Stomach (tissue), 9 donors: ENCODE results near the gene SERPINB2. TPM values are rescaled to one million over a fixed set of nuclear protein-coding genes. Genes with fewer than 3 reads are reported as not detected.

Source experiments
- DNase-seq, 2 donors: peaks; one replicate each; pipeline versions ENCODE4 v3.0.0 to v3.0.0-alpha.2; 2013 to 2019
- H3K27ac ChIP-seq, 5 donors: fragments of 200-600 bp in 4 of 5; sonication (generic) in 4 of 5; one replicate each; pipeline ENCODE4 v1.5.1; 2013 to 2019; ENCODE audit warnings: mild to moderate bottlenecking in 1 of 5, moderate library complexity in 1 of 5
- H3K27me3 ChIP-seq, 3 donors: fragments of 200-600 bp; sonication (generic); one replicate each; pipeline ENCODE4 v1.5.1; 2017 to 2019; ENCODE audit warnings: mixed run types in 1 of 3
- H3K36me3 ChIP-seq, 4 donors: fragments of 200-600 bp; sonication (generic); 1 replicate in 3 of 4; 2 replicates in 1 of 4; pipeline ENCODE4 v1.5.1; 2016 to 2019
- H3K4me1 ChIP-seq, 4 donors: fragments of 200-600 bp; sonication (generic); one replicate each; pipeline ENCODE4 v1.5.1; 2016 to 2019
- H3K4me3 ChIP-seq, 4 donors: fragments of 200-600 bp; sonication (generic) in 3 of 4; one replicate each; pipeline ENCODE4 v1.5.1; 2016 to 2019; ENCODE audit warnings: mild to moderate bottlenecking in 1 of 4
- H3K9me3 ChIP-seq, 4 donors: fragments of 200-600 bp; sonication (generic); one replicate each; pipeline ENCODE4 v1.5.1; 2016 to 2019
- EP300 ChIP-seq: sonication (generic); formaldehyde crosslinking; IDR thresholded peaks from one replicate; pipeline ENCODE4 v1.6.1; 2017; ENCODE audit warnings: antibody characterized with exemption
- POLR2A ChIP-seq, 4 donors: fragments of 450-650 bp; IDR thresholded peaks; one replicate each; pipeline ENCODE4 v1.6.1; 2016; ENCODE audit warnings: antibody characterized with exemption in 4 of 4, control low read depth in 2 of 4, mild to moderate bottlenecking in 1 of 4, moderate library complexity in 1 of 4
- POLR2AphosphoS5 ChIP-seq, 3 donors: sonication (generic); formaldehyde crosslinking; IDR thresholded peaks; one replicate each; pipeline ENCODE4 v1.6.1; 2016; ENCODE audit warnings: antibody characterized with exemption in 3 of 3
- WGBS, 5 donors: extraction: QIAGEN DNeasy Blood & Tissue Kit in 3 of 5; methylation state at CpG; one replicate each; pipeline versions ENCODE4 v1.1.5 to v1.1.7; 2013 to 2018; 5-methylcytosine and 5-hydroxymethylcytosine counted together
- intact Hi-C: fragments of 100-400 bp; cut with DNase I; formaldehyde crosslinking; loops from one replicate; pipeline ENCODE4 v1.15.1; 2023; ENCODE audit warnings: low total_unique reads
- polyA plus RNA-seq, 3 donors: library from polyadenylated mRNA; stranded (reverse); fragments of 200-250 nt; gene quantifications; one replicate each; pipeline ENCODE4 v1.2.3, GENCODE V29; 2013
- total RNA-seq, 5 donors: library from RNA; depleted of rRNA; stranded (reverse); fragments of >200 nt; gene quantifications; one replicate each; pipeline versions ENCODE4 v1.1.0 to v1.2.3, GENCODE V29; 2014 to 2016
- TF ChIP-seq, protein P1 (sequence below), 7 experiments: fragments of 450-650 bp in 4 of 7; fragments of 200-600 bp in 3 of 7; sonication (generic) in 3 of 7; IDR thresholded peaks; one replicate each; pipeline ENCODE4 v1.5.1; 2016 to 2019; ENCODE audit warnings: antibody characterized with exemption in 7 of 7, control low read depth in 2 of 7, mild to moderate bottlenecking in 1 of 7
- donor health status: healthy with polysubstance abuse.
- donor health status: Bipolar disorder and iron deficiency.
- donor health status: healthy.

Gene SERPINB2
- total and polyA plus RNA-seq, 8 donors: 0.46 to 22.4 (median 3.0) TPM; not detected in 4

DNA sequence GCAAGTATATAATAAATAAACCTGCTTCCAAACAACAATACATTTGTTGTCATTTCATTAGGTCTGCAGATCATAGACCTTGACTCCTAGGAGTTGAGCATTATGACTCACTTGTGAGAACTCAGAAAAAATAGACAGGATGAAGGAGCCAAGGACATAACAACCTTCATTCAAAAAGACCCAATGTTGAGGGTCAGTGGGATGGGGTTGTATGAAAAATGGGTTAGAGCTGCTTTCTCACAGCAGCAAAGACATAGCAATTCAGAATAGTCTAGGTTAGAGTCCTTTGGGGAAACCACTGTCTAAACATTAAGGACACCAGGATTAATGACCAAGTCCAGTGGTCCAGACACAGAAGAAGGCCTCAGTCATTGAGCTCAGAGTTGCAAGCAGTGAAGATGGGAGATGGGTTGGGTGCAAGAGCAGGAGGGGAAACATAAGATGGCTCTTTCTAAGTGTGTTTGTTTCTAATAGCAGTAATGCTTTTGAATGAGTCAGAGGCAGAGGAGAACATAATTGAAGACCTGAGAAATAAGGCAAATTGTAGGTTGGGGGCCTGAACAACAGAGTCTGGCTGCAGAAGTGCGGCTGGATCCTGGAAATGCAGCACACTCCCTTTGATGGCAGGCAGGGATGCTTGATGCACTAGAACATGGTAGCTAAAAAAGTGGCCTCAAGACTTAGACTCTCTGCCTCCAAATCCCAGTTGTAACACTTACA is 16.5 kb downstream of the SERPINB2 start:
- Histone ChIP-seq H3K27me3 (no peaks in the 10 kb centered on the region), H3K9me3 (no peaks in the 10 kb centered on the region), H3K4me1 (no peaks in the 10 kb centered on the region), H3K27ac (no peak overlapping the region), H3K4me3 (no peak overlapping the region), H3K36me3 (no peaks in the 10 kb centered on the region)
- 68 to 98% (median 93%) methylated on average over 1 of the region's 1 CpG for WGBS, 5 donors
- TF ChIP-seq EP300 (no peak), POLR2AphosphoS5 (IDR thresholded peaks at IDR 0.05) (no peak), POLR2A (IDR thresholded peaks at IDR 0.05) (no peak)
- TF ChIP-seq, protein P1, sequence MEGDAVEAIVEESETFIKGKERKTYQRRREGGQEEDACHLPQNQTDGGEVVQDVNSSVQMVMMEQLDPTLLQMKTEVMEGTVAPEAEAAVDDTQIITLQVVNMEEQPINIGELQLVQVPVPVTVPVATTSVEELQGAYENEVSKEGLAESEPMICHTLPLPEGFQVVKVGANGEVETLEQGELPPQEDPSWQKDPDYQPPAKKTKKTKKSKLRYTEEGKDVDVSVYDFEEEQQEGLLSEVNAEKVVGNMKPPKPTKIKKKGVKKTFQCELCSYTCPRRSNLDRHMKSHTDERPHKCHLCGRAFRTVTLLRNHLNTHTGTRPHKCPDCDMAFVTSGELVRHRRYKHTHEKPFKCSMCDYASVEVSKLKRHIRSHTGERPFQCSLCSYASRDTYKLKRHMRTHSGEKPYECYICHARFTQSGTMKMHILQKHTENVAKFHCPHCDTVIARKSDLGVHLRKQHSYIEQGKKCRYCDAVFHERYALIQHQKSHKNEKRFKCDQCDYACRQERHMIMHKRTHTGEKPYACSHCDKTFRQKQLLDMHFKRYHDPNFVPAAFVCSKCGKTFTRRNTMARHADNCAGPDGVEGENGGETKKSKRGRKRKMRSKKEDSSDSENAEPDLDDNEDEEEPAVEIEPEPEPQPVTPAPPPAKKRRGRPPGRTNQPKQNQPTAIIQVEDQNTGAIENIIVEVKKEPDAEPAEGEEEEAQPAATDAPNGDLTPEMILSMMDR (IDR thresholded peaks at IDR 0.05): no peak
- intact Hi-C loops: no loop called here
- DNase-seq: no peak

DNA sequence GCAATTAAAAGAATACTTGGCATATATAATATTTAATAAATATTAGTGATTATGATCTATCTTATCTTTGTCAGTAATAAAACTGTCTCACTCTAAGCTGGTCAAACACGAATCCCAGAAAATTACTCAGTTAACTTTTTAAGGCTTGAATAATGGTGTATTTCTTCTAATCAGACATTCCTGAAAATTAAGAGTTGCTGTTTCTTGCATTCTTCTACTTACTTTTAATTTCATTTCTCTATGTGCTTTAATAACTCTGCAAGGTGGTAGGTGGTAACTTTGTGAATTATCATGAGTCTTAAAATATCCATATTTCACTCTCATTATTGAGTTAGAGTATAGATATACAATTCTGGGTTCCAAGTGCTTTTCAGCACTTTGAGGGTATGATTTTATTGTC is 17.2 kb downstream of the SERPINB2 start:
- Histone ChIP-seq H3K4me3 (no peak overlapping the region), H3K27me3 (no peaks in the 10 kb centered on the region), H3K4me1 (no peaks in the 10 kb centered on the region), H3K9me3 (no peaks in the 10 kb centered on the region), H3K36me3 (no peaks in the 10 kb centered on the region), H3K27ac (no peak overlapping the region)
- 52 to 74% (median 61%) methylated on average over 1 of the region's 1 CpG for WGBS, 5 donors
- intact Hi-C loops: no loop called here
- no peak for DNase-seq
- TF ChIP-seq, protein P1 (IDR thresholded peaks at IDR 0.05): no peak
- TF ChIP-seq POLR2A (IDR thresholded peaks at IDR 0.05) (no peak), POLR2AphosphoS5 (IDR thresholded peaks at IDR 0.05) (no peak), EP300 (no peak)

DNA sequence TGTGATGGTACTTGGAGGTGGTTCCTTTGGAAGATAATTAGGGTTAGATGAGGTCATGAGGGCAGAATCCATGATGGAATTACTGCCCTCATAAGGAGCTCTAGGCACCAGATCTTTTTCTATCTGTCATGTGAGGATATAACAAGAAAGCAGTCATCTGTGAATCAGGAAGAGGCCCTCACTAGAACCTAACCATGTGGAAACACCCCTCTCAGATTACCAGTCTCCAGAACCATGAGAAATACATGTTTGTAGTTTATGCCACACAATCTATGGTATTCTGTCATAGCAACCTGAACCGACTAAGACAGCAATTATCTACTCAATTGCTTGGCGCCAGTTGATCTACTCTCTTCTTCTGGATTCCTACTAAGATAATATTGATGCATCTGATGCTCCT is 17.9 kb downstream of the SERPINB2 start:
- Histone ChIP-seq H3K27me3 (no peaks in the 10 kb centered on the region), H3K36me3 (no peaks in the 10 kb centered on the region), H3K4me1 (no peaks in the 10 kb centered on the region), H3K4me3 (no peak overlapping the region), H3K9me3 (no peaks in the 10 kb centered on the region), H3K27ac (no peak overlapping the region)
- 89 to 96% (median 94%) methylated on average over 2 of the region's 2 CpGs for whole genome bisulfite sequencing, 5 donors
- TF ChIP-seq POLR2AphosphoS5 (IDR thresholded peaks at IDR 0.05): no peak
- TF ChIP-seq, protein P1 (IDR thresholded peaks at IDR 0.05): no peak
- no peak for TF ChIP-seq EP300
- no peak for TF ChIP-seq POLR2A (IDR thresholded peaks at IDR 0.05)
- intact Hi-C loops: no loop called here
- DNase-seq: no peak

DNA sequence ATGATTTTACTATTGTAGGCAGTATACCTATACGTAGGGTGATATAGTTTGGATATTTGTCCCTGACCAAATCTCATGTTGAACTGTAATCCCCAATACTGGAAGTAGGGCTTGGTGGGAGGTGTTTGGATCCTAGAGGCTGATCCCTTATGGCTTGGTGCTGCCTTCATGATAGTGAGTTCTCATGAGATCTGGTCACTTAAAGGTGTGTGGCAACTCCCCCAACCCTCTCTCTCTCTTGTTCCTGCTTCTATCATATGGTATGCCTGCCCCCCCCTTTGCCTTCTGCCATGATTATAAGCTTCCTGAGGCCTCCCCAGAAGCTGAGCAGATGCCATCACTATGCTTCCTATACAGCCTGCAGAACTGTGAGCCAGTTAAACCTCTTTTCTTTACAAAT is 18.6 kb downstream of the SERPINB2 start:
- 67 to 95% (median 85%) methylated on average over 1 of the region's 1 CpG for WGBS, 5 donors
- intact Hi-C loops: no loop called here
- H3K27me3 ChIP-seq: no peaks in the 10 kb centered on the region
- H3K4me3 ChIP-seq: no peak overlapping the region
- H3K4me1 ChIP-seq: no peaks in the 10 kb centered on the region
- TF ChIP-seq EP300 (no peak), POLR2A (IDR thresholded peaks at IDR 0.05) (no peak), POLR2AphosphoS5 (IDR thresholded peaks at IDR 0.05) (no peak)
- TF ChIP-seq, protein P1 (IDR thresholded peaks at IDR 0.05): no peak
- no peak for DNase-seq
- H3K27ac ChIP-seq: no peak overlapping the region
- H3K9me3 ChIP-seq: no peaks in the 10 kb centered on the region
- no peaks in the 10 kb centered on the region for H3K36me3 ChIP-seq
